ENCODE data around the gene ECHS1. TPM values are rescaled to one million over a fixed set of nuclear protein-coding genes. Genes with fewer than 3 reads are reported as not detected.

The ECHS1 gene
- total and polyA plus RNA-seq, 8 donors = 5.3 to 103 (median 69.2) TPM

- no peaks in the 10 kb centered on the region for H3K36me3 ChIP-seq
- 69 to 79% (median 72%) methylated on average over 10 to 15 of the region's 15 CpGs for WGBS, 5 donors
- TF ChIP-seq EP300 (IDR thresholded peaks at IDR 0.05) = no peak
- TF ChIP-seq POLR2AphosphoS5 (IDR thresholded peaks at IDR 0.05) = no peak
- no peak for TF ChIP-seq CTCF (IDR thresholded peaks at IDR 0.05)
- TF ChIP-seq POLR2A (IDR thresholded peaks at IDR 0.05) = no peak
- no peaks in the 10 kb centered on the region for H3K9me3 ChIP-seq
- no peak for DNase-seq
- H3K27ac ChIP-seq = no peak overlapping the region
- no peak overlapping the region for H3K4me3 ChIP-seq
- peaks cover 10 to 93% (median 66%) of the 10 kb centered on the region in 3 donors for H3K27me3 ChIP-seq
- peaks cover 32 to 36% (median 33%) of the 10 kb centered on the region in 4 donors for H3K4me1 ChIP-seq
- intact Hi-C loops (cut with DNase I; ENCODE audit: low total_unique reads) = no loop called here
These were observed 44.5 kb downstream of the ECHS1 start for GRCh38 chr10:133328358-133329343.

GRCh38 chr10:133327651-133328357 lies 45.4 kb downstream of the ECHS1 start:
- DNase-seq = no peak
- WGBS, 5 donors = 25 to 43% (median 37%) methylated on average over 6 to 12 of the region's 12 CpGs
- peaks cover 10 to 86% (median 64%) of the 10 kb centered on the region in 3 donors for H3K27me3 ChIP-seq

DNA sequence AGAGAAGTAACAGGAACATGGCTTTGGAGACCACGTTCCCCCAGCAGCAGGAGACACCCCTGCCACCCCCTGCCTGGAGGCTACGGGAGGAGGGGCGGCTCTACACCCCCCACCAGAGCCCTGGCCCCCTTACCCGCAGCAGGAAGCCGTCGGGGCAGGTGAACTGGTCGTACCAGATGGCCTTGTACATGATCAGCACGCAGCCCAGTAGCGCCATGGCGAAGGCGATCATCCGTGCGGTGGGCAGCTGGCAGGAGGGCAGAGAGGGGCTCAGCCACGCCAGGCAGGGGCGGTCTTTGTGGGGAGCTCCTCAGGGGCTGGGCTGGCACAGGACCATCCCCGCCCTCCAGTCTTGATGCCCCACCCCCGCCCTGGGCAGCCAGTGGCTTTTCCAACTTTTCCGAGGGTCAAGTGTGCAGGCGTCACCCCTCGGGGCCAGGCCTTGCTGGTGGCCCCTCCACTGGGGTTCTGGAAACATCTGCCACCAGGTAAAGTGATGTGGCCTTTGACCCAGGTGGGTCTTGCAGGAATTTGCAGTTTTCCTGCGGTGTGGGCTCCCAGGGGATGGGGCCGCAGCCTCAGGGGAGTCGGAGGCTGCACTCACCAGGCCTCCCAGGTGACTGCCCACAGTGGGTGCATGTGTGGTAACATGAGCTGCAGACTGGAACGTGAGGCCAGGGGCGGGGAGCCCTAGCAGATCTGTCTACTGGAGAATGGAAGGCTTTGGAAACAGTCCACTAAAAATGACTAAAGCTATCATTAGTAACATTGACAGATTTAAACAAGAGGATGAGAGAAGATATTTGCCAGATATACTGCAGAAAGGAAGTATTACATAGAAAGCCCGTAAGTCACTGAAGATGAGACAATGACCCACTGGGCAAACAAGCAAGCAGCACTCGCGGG lies 46.2 kb downstream of the ECHS1 start:
- no peak for TF ChIP-seq POLR2A (IDR thresholded peaks at IDR 0.05)
- TF ChIP-seq EP300 (IDR thresholded peaks at IDR 0.05) = no peak
- TF ChIP-seq CTCF (IDR thresholded peaks at IDR 0.05) = no peak
- TF ChIP-seq POLR2AphosphoS5 (IDR thresholded peaks at IDR 0.05) = no peak
- no peak for DNase-seq
- Histone ChIP-seq H3K9me3 (no peaks in the 10 kb centered on the region), H3K27me3 (peaks cover 8 to 78% (median 58%) of the 10 kb centered on the region in 3 donors), H3K4me1 (peaks cover 32 to 36% (median 33%) of the 10 kb centered on the region in 4 donors), H3K4me3 (no peak overlapping the region), H3K36me3 (no peaks in the 10 kb centered on the region), H3K27ac (no peak overlapping the region)
- 19 to 28% (median 26%) methylated on average over 15 to 28 of the region's 28 CpGs for WGBS, 5 donors
- intact Hi-C loops (cut with DNase I; ENCODE audit: low total_unique reads) = no loop called here

More at GRCh38 chr10:133327651-133328357, 45.4 kb downstream of the ECHS1 start:
- Histone ChIP-seq H3K9me3 (no peaks in the 10 kb centered on the region), H3K4me3 (no peak overlapping the region), H3K27ac (no peak overlapping the region), H3K4me1 (peaks cover 32 to 36% (median 33%) of the 10 kb centered on the region in 4 donors), H3K36me3 (no peaks in the 10 kb centered on the region)
- TF ChIP-seq EP300 (IDR thresholded peaks at IDR 0.05) (no peak), POLR2AphosphoS5 (IDR thresholded peaks at IDR 0.05) (no peak), POLR2A (IDR thresholded peaks at IDR 0.05) (no peak)
- intact Hi-C loops (cut with DNase I; ENCODE audit: low total_unique reads) = no loop called here

DNA sequence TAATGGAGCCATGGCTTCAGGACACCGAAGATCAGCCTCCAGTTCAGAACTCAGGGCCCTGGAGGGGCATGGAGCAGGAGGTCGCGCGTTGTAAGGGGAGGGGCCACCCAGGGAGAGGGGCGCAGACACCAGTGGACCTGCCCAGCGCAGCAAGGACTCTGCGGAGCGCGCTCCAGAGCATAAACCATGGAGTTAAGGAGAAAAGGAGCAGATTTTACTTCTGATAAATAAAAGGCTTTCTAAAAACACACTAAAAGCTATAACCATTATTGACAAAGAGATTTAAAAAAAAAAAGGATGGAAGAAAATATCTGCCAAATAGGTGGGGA lies 47.0 kb downstream of the ECHS1 start:
- no peak for TF ChIP-seq EP300 (IDR thresholded peaks at IDR 0.05)
- TF ChIP-seq POLR2A (IDR thresholded peaks at IDR 0.05) = no peak
- no peak for TF ChIP-seq CTCF (IDR thresholded peaks at IDR 0.05)
- TF ChIP-seq POLR2AphosphoS5 (IDR thresholded peaks at IDR 0.05) = no peak
- DNase-seq = no peak
- Histone ChIP-seq H3K27me3 (peaks cover 7 to 74% (median 52%) of the 10 kb centered on the region in 3 donors), H3K4me3 (peak overlapping the region; percentile 40 to 48 (median 44)), H3K36me3 (no peaks in the 10 kb centered on the region), H3K27ac (peak overlapping the region in 1 of 5 donors; percentile 54), H3K9me3 (no peaks in the 10 kb centered on the region), H3K4me1 (peaks cover 32 to 36% (median 33%) of the 10 kb centered on the region in 4 donors)
- intact Hi-C loops (cut with DNase I; ENCODE audit: low total_unique reads) = no loop called here
- WGBS, 5 donors = 26 to 42% (median 33%) methylated on average over 9 of the region's 9 CpGs

All from stomach (tissue), 9 donors.